Measurements from ENCODE around the gene NUDCD3. TPM values are rescaled to one million over a fixed set of nuclear protein-coding genes. Genes with fewer than 3 reads are reported as not detected.

Gene NUDCD3
- total RNA-seq, 1 experiment from 2014 or later = 94.6 TPM

GRCh38 chr7:44470628-44471245 is 19.7 kb downstream of the NUDCD3 start:
- Histone ChIP-seq H3K27ac (ENCODE audit: low read depth, low read length) (no peak overlapping the region), H3K27me3 (ENCODE audit: insufficient read depth, low read length) (no peaks in the 10 kb centered on the region), H2AFZ (ENCODE audit: low read depth, low read length, poor library complexity, severe bottlenecking) (no peak overlapping the region), H3K79me2 (ENCODE audit: insufficient read depth, low read length) (peaks cover 93% of the 10 kb centered on the region), H3K9ac (ENCODE audit: low read length) (no peak overlapping the region), H3K9me2 (ENCODE audit: insufficient read depth) (no peaks in the 10 kb centered on the region), H3K4me3 (replicated peaks in 1 of 2; ENCODE audit: low read depth in 1 of 2, low read length in 2 of 2) (no peak overlapping the region), H3K4me2 (ENCODE audit: low read length) (no peak overlapping the region), H3K9me3 (ENCODE audit: control insufficient read depth in 1 of 2, insufficient read depth in 1 of 2, low read depth in 1 of 2, low read length in 2 of 2) (no peaks in the 10 kb centered on the region), H3K36me3 (ENCODE audit: control insufficient read depth in 1 of 2, insufficient read depth in 2 of 2, low read length in 2 of 2) (peaks cover 12 to 16% of the 10 kb centered on the region in 2 experiments; a peak in 2 of 4 replicates), H3K4me1 (ENCODE audit: control insufficient read depth in 1 of 2, insufficient read depth in 2 of 2, low read length in 2 of 2) (peaks cover 0 to 14% of the 10 kb centered on the region in 2 experiments; a peak in 2 of 4 replicates), H4K20me1 (ENCODE audit: insufficient read depth) (peaks cover 4% of the 10 kb centered on the region)
- TF ChIP-seq POLR2A (IDR thresholded peaks at IDR 0.05; ENCODE audit: borderline replicate concordance, extremely low read depth, insufficient read depth, insufficient read length) = no peak
- TF ChIP-seq SIN3A (IDR thresholded peaks at IDR 0.05; ENCODE audit: low read depth) = no peak
- no peak for TF ChIP-seq EZH2phosphoT487 (IDR thresholded peaks at IDR 0.05; ENCODE audit: borderline replicate concordance)
- no peak for TF ChIP-seq SP1 (IDR thresholded peaks at IDR 0.05; ENCODE audit: low read depth)
- no peak for TF ChIP-seq JUND (IDR thresholded peaks at IDR 0.05)
- no peak for TF ChIP-seq EGR1 (IDR thresholded peaks at IDR 0.05; ENCODE audit: low read depth)
- TF ChIP-seq CBX3 (IDR thresholded peaks at IDR 0.05; ENCODE audit: low read depth) = no peak
- TF ChIP-seq SRF (IDR thresholded peaks at IDR 0.05; ENCODE audit: low read depth) = no peak
- no peak for TF ChIP-seq POLR2AphosphoS5 (IDR thresholded peaks at IDR 0.05; ENCODE audit: low read depth, low read length)
- no peak for TF ChIP-seq ZFX (IDR thresholded peaks at IDR 0.05)
- no peak for TF ChIP-seq ELF1 (IDR thresholded peaks at IDR 0.05; ENCODE audit: borderline replicate concordance, low read depth)
- TF ChIP-seq ZNF274 (IDR thresholded peaks at IDR 0.05; ENCODE audit: low read depth, low read length) = no peak
- no peak for TF ChIP-seq CTCF (IDR thresholded peaks at IDR 0.05 in 2 of 3, conservative IDR thresholded peaks at IDR 0.05 in 1 of 3; ENCODE audit: borderline replicate concordance in 1 of 3, insufficient read depth in 1 of 3, low read depth in 2 of 3, low read length in 2 of 3)
- TF ChIP-seq, protein P1, sequence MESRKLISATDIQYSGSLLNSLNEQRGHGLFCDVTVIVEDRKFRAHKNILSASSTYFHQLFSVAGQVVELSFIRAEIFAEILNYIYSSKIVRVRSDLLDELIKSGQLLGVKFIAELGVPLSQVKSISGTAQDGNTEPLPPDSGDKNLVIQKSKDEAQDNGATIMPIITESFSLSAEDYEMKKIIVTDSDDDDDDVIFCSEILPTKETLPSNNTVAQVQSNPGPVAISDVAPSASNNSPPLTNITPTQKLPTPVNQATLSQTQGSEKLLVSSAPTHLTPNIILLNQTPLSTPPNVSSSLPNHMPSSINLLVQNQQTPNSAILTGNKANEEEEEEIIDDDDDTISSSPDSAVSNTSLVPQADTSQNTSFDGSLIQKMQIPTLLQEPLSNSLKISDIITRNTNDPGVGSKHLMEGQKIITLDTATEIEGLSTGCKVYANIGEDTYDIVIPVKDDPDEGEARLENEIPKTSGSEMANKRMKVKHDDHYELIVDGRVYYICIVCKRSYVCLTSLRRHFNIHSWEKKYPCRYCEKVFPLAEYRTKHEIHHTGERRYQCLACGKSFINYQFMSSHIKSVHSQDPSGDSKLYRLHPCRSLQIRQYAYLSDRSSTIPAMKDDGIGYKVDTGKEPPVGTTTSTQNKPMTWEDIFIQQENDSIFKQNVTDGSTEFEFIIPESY (IDR thresholded peaks at IDR 0.05; ENCODE audit: extremely low read depth, insufficient replicate concordance, low read length) = no peak
- TF ChIP-seq MAX (IDR thresholded peaks at IDR 0.05) = no peak
- TF ChIP-seq RAD21 (IDR thresholded peaks at IDR 0.05; ENCODE audit: low read depth) = no peak
- TF ChIP-seq FOSL1 (IDR thresholded peaks at IDR 0.05; ENCODE audit: low read depth) = no peak
- no peak for TF ChIP-seq EZH2 (IDR thresholded peaks at IDR 0.05)
- TF ChIP-seq, protein P2, sequence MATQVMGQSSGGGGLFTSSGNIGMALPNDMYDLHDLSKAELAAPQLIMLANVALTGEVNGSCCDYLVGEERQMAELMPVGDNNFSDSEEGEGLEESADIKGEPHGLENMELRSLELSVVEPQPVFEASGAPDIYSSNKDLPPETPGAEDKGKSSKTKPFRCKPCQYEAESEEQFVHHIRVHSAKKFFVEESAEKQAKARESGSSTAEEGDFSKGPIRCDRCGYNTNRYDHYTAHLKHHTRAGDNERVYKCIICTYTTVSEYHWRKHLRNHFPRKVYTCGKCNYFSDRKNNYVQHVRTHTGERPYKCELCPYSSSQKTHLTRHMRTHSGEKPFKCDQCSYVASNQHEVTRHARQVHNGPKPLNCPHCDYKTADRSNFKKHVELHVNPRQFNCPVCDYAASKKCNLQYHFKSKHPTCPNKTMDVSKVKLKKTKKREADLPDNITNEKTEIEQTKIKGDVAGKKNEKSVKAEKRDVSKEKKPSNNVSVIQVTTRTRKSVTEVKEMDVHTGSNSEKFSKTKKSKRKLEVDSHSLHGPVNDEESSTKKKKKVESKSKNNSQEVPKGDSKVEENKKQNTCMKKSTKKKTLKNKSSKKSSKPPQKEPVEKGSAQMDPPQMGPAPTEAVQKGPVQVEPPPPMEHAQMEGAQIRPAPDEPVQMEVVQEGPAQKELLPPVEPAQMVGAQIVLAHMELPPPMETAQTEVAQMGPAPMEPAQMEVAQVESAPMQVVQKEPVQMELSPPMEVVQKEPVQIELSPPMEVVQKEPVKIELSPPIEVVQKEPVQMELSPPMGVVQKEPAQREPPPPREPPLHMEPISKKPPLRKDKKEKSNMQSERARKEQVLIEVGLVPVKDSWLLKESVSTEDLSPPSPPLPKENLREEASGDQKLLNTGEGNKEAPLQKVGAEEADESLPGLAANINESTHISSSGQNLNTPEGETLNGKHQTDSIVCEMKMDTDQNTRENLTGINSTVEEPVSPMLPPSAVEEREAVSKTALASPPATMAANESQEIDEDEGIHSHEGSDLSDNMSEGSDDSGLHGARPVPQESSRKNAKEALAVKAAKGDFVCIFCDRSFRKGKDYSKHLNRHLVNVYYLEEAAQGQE (IDR thresholded peaks at IDR 0.05; ENCODE audit: low read depth) = no peak
- TF ChIP-seq TCF7L2 (IDR thresholded peaks at IDR 0.05; ENCODE audit: borderline replicate concordance, extremely low read depth, insufficient read depth, insufficient read length) = no peak
- ATAC-seq (no peak), DNase-seq (ENCODE audit: low read depth, low spot score) (no peak)
- intact Hi-C loops (cut with micrococcal nuclease) = no loop called here
- POLR2A ChIA-PET = no interaction called here
- CTCF ChIA-PET = no interaction called here
- BruUV-seq (replicated peaks) = no TSS peak
- RAD21 ChIA-PET (ENCODE audit: low non-redundant PET in 1 of 2, low total read pairs in 2 of 2, uncharacterized antibody in 2 of 2, unreplicated experiment in 2 of 2) = no interaction called here
